Measurements from ENCODE around the gene IKBKE.
A peak's percentile ranks its signal among the peaks of the same experiment; 100 is the strongest.

The IKBKE gene

DNA sequence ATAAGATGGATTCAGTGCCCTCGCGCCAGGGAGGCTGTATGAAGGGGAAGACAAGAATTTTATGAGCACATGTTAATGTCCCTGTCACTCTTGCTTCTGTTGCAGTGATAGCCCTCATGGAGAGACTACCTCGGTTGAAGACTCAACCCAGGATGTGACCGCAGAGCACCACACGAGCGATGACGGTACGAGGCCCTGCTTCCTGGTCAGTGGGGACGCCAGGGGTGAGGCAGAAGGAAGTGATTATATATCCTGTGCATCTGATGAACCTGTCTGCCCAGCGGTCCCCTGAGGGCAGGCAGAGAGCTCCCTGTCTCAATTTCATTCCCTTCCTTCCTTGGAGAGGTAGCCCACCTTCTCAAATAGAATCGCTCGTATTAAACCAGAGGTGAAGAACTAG lies 20.0 kb upstream of the IKBKE start:
- no peak for DNase-seq
- intact Hi-C loops (cut with DNase I) = no loop called here

- intact Hi-C loops (cut with DNase I) = no loop called here
- DNase-seq = no peak
Observed at GRCh38 chr1:206451134-206451686, 19.1 kb upstream of the IKBKE start.

DNA sequence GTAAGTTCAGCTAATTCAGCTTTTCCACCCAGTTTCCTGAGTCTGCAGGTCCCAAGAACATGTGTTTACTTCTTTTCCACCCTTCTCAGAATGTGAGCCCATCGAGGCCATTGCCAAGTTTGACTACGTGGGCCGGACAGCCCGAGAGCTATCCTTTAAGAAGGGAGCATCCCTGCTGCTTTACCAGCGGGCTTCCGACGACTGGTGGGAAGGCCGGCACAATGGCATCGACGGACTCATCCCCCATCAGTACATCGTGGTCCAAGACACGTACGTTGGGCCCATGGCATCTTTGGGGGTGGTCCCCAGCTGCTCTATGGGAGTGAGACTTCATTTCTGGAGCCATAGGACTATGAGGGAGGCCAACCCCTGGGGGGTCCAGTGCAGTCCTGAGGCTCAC lies 17.2 kb upstream of the IKBKE start:
- intact Hi-C loops (cut with DNase I) = no loop called here
- no peak for DNase-seq

- DNase-seq = no peak
- intact Hi-C loops (cut with DNase I) = no loop called here
Observed at GRCh38 chr1:206455289-206455665, 15.0 kb upstream of the IKBKE start.

- intact Hi-C loops (cut with DNase I) = no loop called here
- DNase-seq = peak in 39 of 42 donors; percentile 32 to 84 (median 64)
Observed at GRCh38 chr1:206455666-206456344, 14.5 kb upstream of the IKBKE start.

DNA sequence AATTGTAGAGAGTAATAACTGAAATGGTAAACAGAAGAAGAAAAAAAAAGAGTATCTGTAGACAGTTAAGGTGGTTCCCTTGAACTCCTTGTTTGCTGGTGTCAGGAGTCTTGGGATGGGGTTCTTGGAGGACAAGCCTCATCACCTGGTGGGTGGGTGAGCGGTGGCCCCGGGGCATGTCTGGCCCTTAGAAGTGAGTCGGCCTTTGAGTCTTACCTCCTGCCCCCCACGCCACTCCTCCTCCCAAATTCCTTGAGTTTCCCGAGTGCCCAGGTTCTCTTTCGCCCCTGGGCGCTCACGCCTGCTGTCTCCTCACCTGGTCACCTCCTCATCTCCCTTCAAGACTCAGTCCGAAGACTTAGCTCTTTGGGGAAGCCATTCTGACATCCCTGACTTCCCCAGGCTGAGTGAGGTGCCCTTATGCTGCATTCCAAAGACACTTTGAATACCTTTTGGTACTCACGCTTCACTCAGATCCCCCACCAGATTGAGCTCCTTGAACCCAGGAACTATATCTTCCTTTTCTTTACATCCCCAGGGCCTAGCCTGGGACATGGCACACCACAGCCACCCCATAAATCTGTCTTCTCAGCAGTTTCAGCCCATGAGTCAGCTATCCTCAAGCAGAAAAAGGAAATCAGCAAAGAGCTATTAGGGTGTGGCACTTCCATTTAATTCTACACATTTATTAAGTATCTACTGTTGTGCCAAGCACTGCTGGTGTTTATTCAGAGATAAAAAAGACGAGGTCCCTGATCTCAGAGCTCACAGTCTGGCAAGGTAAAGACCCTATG lies 13.5 kb upstream of the IKBKE start:
- intact Hi-C loops (cut with DNase I) = no loop called here

DNA sequence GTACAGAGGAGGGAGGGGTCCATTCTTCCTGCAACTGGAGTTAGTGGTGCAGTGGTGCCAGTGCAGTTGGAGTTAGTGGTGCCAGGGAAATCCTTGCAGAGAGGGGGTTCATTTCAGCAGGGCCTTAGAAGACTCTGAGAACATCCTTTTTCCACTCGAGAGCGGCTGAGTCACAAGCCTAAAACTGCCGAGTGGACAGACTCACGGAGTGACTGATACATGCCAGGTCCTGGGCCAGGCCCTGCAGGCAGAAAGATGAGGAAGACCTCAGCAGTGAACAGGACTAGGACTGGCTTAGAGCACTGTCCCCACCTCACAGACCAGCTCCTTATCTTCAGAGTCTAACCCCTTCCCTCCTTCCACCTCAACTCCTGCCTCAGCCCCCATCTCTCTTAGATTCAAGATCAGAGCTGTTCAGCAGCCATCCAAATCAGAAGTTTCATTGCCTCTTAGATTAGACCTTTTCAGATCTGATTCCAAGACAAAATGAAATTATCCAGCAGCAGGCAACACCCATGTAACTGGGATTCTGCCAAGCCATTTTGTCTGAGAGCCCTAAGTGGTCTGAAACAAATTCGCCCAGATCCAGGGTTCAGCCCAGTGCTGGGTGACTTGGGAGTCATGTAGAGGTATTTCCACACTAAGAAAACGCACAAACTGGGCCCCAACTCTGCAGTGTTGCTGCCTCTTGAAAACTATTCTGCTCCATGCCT lies 12.7 kb upstream of the IKBKE start:
- peak in 1 of 42 donors; percentile 7 for DNase-seq
- intact Hi-C loops (cut with DNase I) = no loop called here

More for the DNA sequence above, 13.5 kb upstream of the IKBKE start:
- no peak for DNase-seq

DNA sequence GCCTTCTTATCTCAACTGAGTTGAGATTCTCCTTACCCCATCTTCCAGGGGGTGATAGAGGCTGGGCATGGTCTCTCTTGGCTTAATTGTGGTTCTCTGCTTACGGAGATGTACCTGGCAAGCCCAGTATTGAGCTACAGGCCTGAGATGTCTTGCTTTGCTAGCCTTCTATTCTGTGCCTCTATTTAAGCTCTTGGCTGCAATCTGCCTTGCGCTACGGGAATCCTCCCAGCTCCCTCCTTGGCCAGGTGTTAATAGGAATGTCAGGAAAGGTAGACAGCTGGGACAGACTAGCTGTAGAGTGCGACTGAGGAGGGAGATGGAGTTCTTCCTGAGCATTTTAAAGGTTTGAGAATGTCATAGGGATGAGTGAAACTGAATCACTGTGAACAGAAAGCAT lies 10.6 kb upstream of the IKBKE start:
- no peak for DNase-seq
- intact Hi-C loops (cut with DNase I) = no loop called here

DNA sequence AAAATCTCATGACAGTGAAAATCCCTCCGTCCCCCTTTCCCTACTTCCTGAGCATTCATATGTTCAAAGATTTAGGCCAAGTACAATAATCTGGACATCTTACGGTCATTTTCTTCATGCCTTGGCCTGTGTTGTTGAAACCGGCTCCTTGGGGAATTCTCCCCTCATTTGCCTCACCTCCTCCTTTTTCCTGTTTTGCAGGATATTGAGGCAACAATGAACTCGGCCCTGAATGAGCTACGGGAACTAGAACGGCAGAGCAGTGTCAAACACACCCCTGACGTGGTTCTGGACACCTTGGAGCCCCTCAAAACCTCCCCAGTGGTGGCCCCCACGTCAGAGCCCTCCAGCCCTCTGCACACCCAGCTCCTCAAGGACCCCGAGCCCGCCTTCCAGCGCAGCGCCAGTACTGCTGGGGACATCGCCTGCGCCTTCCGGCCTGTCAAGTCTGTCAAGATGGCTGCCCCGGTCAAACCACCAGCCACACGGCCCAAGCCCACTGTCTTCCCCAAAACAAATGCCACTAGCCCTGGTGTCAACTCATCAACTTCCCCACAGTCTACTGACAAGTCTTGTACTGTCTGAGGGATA lies 9.3 kb upstream of the IKBKE start:
- no peak for DNase-seq

GRCh38 chr1:206461602-206462455 lies 8.4 kb upstream of the IKBKE start:
- peak in 38 of 42 donors; percentile 48 to 92 (median 77) for DNase-seq
- intact Hi-C loops (cut with DNase I) = no loop called here

More for the DNA sequence above, 9.3 kb upstream of the IKBKE start:
- intact Hi-C loops (cut with DNase I) = no loop called here

DNA sequence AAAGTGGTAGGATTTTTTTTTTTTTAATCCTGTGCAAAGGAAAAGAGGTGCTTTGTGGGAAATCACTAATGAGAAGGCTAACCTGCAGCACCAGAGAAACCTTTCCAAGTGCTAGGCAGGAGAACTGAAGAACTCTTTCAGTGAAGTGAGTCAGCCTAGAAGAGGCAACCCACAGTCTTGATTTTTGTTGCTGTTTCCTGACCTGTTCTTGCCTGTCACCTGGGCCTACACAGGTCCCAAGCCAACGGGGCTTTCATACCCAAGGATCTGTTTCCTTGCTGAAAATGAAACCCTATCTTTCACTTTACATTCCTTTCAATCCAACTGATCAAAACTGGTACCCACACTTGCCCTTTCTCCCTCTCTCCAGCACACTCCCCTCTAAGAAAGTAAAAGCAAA lies 7.1 kb upstream of the IKBKE start:
- intact Hi-C loops (cut with DNase I) = no loop called here
- DNase-seq = peak in 2 of 42 donors; percentile 19 to 28

DNA sequence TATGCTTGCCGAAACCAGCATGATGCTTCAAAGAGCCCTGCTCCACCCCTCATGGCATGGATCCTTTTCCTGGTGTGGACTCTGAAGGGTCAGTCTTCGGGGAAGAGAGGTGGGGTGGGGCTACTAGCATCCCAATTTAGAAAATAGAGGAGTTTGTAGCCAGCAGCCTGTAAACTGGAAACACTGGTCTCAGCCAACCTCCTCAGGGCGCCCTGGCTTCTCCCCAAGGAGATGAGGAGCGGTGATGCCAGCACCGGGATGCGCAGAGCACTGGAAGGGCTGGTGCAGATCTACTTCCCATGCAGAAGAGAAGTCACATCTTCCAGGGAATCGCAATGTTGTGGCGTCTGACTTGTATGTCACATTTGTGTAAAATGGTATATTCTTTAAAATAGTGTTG lies 6.4 kb upstream of the IKBKE start:
- DNase-seq = no peak
- intact Hi-C loops (cut with DNase I) = no loop called here

- DNase-seq = peak in 19 of 42 donors; percentile 24 to 84 (median 54)
- intact Hi-C loops (cut with DNase I) = no loop called here
Observed at GRCh38 chr1:206464456-206464964, 5.8 kb upstream of the IKBKE start.

GRCh38 chr1:206465951-206466350 lies 4.3 kb upstream of the IKBKE start:
- intact Hi-C loops (cut with DNase I) = no loop called here
- no peak for DNase-seq

DNA sequence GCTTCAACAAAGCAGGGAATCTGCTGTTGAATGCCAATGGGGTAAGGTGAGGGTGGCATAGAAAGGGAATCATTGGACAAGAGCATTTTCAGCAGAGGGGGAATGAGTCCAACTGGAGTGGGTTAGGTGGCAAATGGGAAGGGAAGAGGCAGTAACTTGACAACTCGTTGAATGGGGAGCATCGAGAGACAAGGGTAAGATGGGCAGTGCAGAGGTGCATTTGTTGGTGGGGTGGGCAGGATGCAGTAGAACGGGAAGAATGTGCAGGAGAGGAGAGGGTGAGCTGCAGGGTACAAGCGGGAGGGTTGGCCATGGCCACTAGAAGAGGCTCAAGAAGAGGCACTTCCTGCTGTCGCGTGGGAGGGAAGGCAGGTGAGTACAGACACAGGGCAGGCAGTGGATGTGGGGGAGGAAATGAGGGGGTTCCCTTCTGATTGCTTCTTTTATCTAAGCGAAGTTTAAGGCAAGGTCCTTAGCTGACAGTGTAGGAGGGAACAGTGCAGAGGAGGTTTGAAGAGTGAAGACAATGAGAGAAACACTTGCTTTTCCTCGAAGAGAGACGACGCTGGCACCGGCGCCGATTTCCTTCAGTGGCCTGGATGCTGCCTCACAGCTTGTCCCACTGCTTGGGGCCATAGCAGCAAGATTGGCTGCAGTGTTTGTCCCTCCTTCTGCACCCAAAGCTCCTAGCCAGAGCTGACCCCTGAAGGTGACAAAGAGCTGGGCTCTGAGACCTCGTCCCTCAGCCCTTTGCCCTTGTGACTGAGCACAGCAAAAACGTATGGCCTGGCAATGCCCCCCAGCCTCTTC lies 3.2 kb upstream of the IKBKE start:
- DNase-seq = peak in 29 of 42 donors; percentile 24 to 84 (median 52)

GRCh38 chr1:206467915-206468314 lies 2.4 kb upstream of the IKBKE start:
- peak in 33 of 42 donors; percentile 29 to 80 (median 53) for DNase-seq
- intact Hi-C loops (cut with DNase I) = no loop called here

More for the DNA sequence above, 3.2 kb upstream of the IKBKE start:
- intact Hi-C loops (cut with DNase I) = no loop called here

DNA sequence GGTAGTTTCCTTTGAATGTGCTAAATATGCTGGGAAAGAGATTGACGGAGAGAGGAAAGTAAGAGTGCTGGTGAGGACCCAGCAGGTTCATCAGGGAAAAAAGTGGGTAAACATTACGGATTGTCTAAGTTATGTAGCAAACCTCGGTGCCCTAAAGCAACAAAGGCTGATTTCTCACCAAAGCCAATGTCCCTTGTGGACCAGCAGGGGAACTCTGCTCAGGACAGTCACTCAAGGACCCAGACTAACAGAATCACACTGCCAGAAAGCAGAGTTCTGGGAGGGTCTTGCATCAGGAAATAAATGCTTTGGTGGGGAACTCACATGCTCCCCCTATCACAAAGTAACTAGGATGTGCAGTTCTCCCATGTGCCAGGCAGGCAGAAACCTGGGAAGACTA lies 1.7 kb upstream of the IKBKE start:
- no peak for DNase-seq
- intact Hi-C loops (cut with DNase I) = no loop called here
